ENCODE data around the gene ABCA7.
"Not testable (repeated sequence)": the region's sequence is repeated elsewhere in the genome, so short reads cannot be mapped to it uniquely, and the experiment has no call there.

DNA sequence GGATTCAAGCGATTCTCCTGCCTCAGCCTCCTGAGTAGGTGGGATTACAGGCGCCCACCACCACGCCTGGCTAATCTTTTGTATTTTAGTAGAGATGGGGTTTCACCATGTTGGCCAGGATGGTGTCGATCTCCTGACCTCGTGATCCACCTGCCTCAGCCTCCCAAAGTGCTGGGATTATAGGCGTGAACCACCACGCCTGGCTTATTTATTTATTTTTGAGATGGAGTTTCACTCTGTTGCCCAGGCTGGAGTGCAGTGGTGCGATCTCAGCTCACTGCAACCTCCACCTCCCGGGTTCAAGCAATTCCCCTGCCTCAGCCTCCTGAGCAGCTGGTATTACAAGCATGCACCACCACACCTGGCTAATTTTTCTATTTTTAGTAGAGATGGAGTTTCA, 74.8 kb downstream of the ABCA7 start:
- TF ChIP-seq EZH2phosphoT487 (IDR thresholded peaks at IDR 0.05; ENCODE audit: insufficient read depth, low read depth); EZH2 (IDR thresholded peaks at IDR 0.05; ENCODE audit: insufficient read depth, poor library complexity, severe bottlenecking): not testable (repeated sequence)
